SK-N-SH (cell line): ENCODE data around the gene SAG. TPM values are rescaled to one million over a fixed set of nuclear protein-coding genes. Genes with fewer than 3 reads are reported as not detected.

Experiments used
- CTCF ChIA-PET: fragments of 300-600, 350-600 bp; formaldehyde crosslinking; extraction: SDS; loops from one replicate; lab custom pipeline; 2021; lab: Yijun Ruan, JAX
- POLR2A ChIA-PET: fragments of 350-600 bp; sonication (Branson Sonifier 250); formaldehyde crosslinking; extraction: SDS; loops from one replicate; lab custom pipeline; 2020; ENCODE audit warnings: antibody characterized with exemption, inconsistent platforms; lab: Yijun Ruan, JAX
- DNase-seq: peaks from one replicate; pipeline ENCODE4 v3.0.0; 2012
- H2AFZ ChIP-seq: fragments of 200-600 bp; sonication (generic); 2 replicates; pipeline ENCODE4 v1.8.1; 2016; ENCODE audit warnings: antibody characterized with exemption, mild to moderate bottlenecking, low read depth
- H3F3A ChIP-seq: fragments of 200-600 bp; sonication (generic); replicated peaks from 2 replicates; pipeline ENCODE3; 2016; ENCODE audit warnings: antibody characterized with exemption, mild to moderate bottlenecking; ENCODE audit not compliant: insufficient read depth
- H3K27ac ChIP-seq, 2 experiments: fragments of 200-500 bp in 1 of 2; fragments of 200-600 bp in 1 of 2; sonication (Bioruptor generic) in 1 of 2; sonication (generic), shearing (Covaris generic) in 1 of 2; 2 replicates each; pipeline versions ENCODE4 v1.5.1 to v1.6.1; 2014 to 2016; ENCODE audit warnings: low read depth in 2 of 2, inconsistent platforms in 1 of 2, low read length in 1 of 2, mild to moderate bottlenecking in 1 of 2, mixed read lengths in 1 of 2
- H3K27me3 ChIP-seq: fragments of 200-600 bp; sonication (generic), shearing (Covaris generic); 2 replicates; pipeline ENCODE4 v1.6.1; 2016; ENCODE audit warnings: mixed run types; ENCODE audit not compliant: insufficient read depth
- H3K36me3 ChIP-seq, 2 experiments: fragments of 200-500 bp in 1 of 2; fragments of 200-600 bp in 1 of 2; sonication (Bioruptor generic) in 1 of 2; sonication (generic) in 1 of 2; replicated peaks in 1 of 2; 2 replicates each; pipeline versions ENCODE3 to v1.5.1; 2014 to 2016; ENCODE audit warnings: low read length in 1 of 2, mild to moderate bottlenecking in 1 of 2; ENCODE audit not compliant: insufficient read depth in 2 of 2, control insufficient read depth in 1 of 2
- H3K4me1 ChIP-seq, 2 experiments: fragments of 200-500 bp in 1 of 2; fragments of 200-600 bp in 1 of 2; sonication (Bioruptor generic) in 1 of 2; sonication (generic), shearing (Covaris generic) in 1 of 2; 2 replicates each; pipeline versions ENCODE4 v1.5.1 to v1.6.1; 2014 to 2016; ENCODE audit warnings: low read depth in 1 of 2, low read length in 1 of 2, mixed run types in 1 of 2; ENCODE audit not compliant: insufficient read depth in 2 of 2, control insufficient read depth in 1 of 2
- H3K4me2 ChIP-seq: fragments of 200-600 bp; sonication (generic), shearing (Covaris generic); 2 replicates; pipeline ENCODE4 v1.6.1; 2017; ENCODE audit warnings: mixed run types
- H3K4me3 ChIP-seq, 2 experiments: fragments of 200-500 bp in 1 of 2; fragments of 200-600 bp in 1 of 2; sonication (Bioruptor generic) in 1 of 2; sonication (generic), shearing (Covaris generic) in 1 of 2; 2 replicates each; pipeline versions ENCODE4 v1.5.1 to v1.8.1; 2014 to 2016; ENCODE audit warnings: low read depth in 2 of 2, inconsistent platforms in 1 of 2, low read length in 1 of 2, mild to moderate bottlenecking in 1 of 2, mixed read lengths in 1 of 2, moderate library complexity in 1 of 2
- H3K79me2 ChIP-seq: fragments of 200-600 bp; sonication (generic); 2 replicates; pipeline ENCODE4 v1.8.1; 2017; ENCODE audit warnings: mild to moderate bottlenecking; ENCODE audit not compliant: insufficient read depth
- H3K9ac ChIP-seq: fragments of 200-600 bp; sonication (generic); 2 replicates; pipeline ENCODE4 v1.6.1; 2017; ENCODE audit warnings: mixed run types
- H3K9me2 ChIP-seq: fragments of 200-600 bp; sonication (generic); 2 replicates; pipeline ENCODE4 v1.6.1; 2017; ENCODE audit warnings: mixed run types
- H3K9me3 ChIP-seq: fragments of 200-600 bp; sonication (generic); 2 replicates; pipeline ENCODE4 v1.6.1; 2017; ENCODE audit warnings: mixed run types, mild to moderate bottlenecking, moderate library complexity
- H4K20me1 ChIP-seq: fragments of 200-600 bp; sonication (generic); 2 replicates; pipeline ENCODE4 v1.6.1; 2017; ENCODE audit warnings: mild to moderate bottlenecking, mixed run types; ENCODE audit not compliant: insufficient read depth
- CHD2 ChIP-seq: fragments of 150-350 bp; IDR thresholded peaks from 2 replicates; pipeline ENCODE4 v1.6.1; 2018; ENCODE audit warnings: low read length; ENCODE audit not compliant: partially characterized antibody
- EZH2phosphoT487 ChIP-seq: fragments of 200-600 bp; sonication (generic); IDR thresholded peaks from 2 replicates; pipeline ENCODE4 v1.6.1; 2017; ENCODE audit warnings: low read depth, mixed run types, mild to moderate bottlenecking, antibody characterized with exemption, moderate library complexity, borderline replicate concordance
- FOXJ3 ChIP-seq: sonication (generic); formaldehyde crosslinking; IDR thresholded peaks from 2 replicates; pipeline ENCODE4 v1.5.1; 2020; ENCODE audit warnings: mild to moderate bottlenecking, missing genetic modification reagents
- FOXM1 ChIP-seq: IDR thresholded peaks from 2 replicates; pipeline ENCODE4 v1.4.0; 2012; ENCODE audit warnings: low read depth, mild to moderate bottlenecking
- GABPA ChIP-seq: IDR thresholded peaks from 2 replicates; pipeline ENCODE4 v1.4.0; 2012; ENCODE audit warnings: low read depth, mild to moderate bottlenecking
- JUND ChIP-seq: IDR thresholded peaks from 2 replicates; pipeline ENCODE4 v1.4.0; 2012
- MEF2A ChIP-seq: IDR thresholded peaks from 2 replicates; pipeline ENCODE4 v1.4.0; 2012; ENCODE audit warnings: low read depth, borderline replicate concordance
- MXI1 ChIP-seq: IDR thresholded peaks from 2 replicates; pipeline ENCODE4 v1.6.1; 2012; ENCODE audit warnings: mild to moderate bottlenecking, low read depth, low read length, improper control_type of control experiment
- NFIC ChIP-seq: IDR thresholded peaks from 2 replicates; pipeline ENCODE4 v1.4.0; 2012; ENCODE audit warnings: borderline replicate concordance
- RAD21 ChIP-seq: IDR thresholded peaks from 2 replicates; pipeline ENCODE4 v1.6.1; 2012; ENCODE audit warnings: mild to moderate bottlenecking, low read length
- REST ChIP-seq: IDR thresholded peaks from 2 replicates; pipeline ENCODE4 v1.6.1; 2012; ENCODE audit warnings: mild to moderate bottlenecking, low read depth, low read length, moderate library complexity
- RFX5 ChIP-seq: IDR thresholded peaks from 2 replicates; pipeline ENCODE4 v1.6.1; 2012; ENCODE audit warnings: mild to moderate bottlenecking, improper control_type of control experiment, low read length
- SMC3 ChIP-seq: IDR thresholded peaks from 2 replicates; pipeline ENCODE4 v1.6.1; 2012; ENCODE audit warnings: low read depth, low read length, improper control_type of control experiment
- YY1 ChIP-seq: IDR thresholded peaks from 2 replicates; pipeline ENCODE4 v1.4.0; 2012; ENCODE audit warnings: low read depth, mild to moderate bottlenecking
- WGBS: methylation state at CpG from one replicate; pipeline ENCODE4 v1.1.6; 2017; ENCODE audit warnings: low lambda C conversion rate; 5-methylcytosine and 5-hydroxymethylcytosine counted together
- polyA plus RNA-seq, 3 experiments: library from polyadenylated mRNA; depleted of rRNA; stranded (reverse); fragments of >200 nt; gene quantifications; 2 replicates each; pipeline ENCODE4 v1.2.3, GENCODE V29; 2012
- TF ChIP-seq, protein P1 (sequence below): fragments of 150-350 bp; IDR thresholded peaks from 2 replicates; pipeline ENCODE4 v1.6.1; 2016; ENCODE audit warnings: mild to moderate bottlenecking, low read depth, low read length
- TF ChIP-seq, protein P2 (sequence below): IDR thresholded peaks from 2 replicates; pipeline ENCODE4 v1.4.0; 2012; ENCODE audit warnings: low read depth

SAG gene
- polyA plus RNA-seq, 1 of the 3 experiments (the other 2 are of a cell fraction), result not detected

DNA sequence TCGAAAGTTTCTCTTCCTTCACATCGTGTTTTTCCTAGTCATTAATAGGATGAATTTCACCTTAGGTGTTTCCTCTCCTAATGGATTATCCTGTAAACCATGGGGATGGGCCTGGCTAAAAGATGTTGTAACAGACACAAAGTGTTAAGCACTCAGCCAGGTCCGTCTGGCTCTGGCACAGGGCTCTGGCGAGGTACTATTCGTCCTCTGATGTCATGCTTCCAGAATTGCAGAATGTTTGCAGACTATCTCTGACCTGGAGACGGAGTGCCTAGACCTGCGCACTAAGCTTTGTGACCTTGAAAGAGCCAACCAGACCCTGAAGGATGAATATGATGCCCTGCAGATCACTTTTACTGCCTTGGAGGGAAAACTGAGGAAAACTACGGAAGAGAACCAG, 42.9 kb upstream of the SAG start:
- no peak for DNase-seq
- H3K4me3 ChIP-seq, result no peak overlapping the region
- H3K27me3 ChIP-seq, result no peaks in the 10 kb centered on the region
- no peaks in the 10 kb centered on the region for H3K9me3 ChIP-seq
- ChIA-PET CTCF (interaction anchor here (2.4 to 2.6 kb wide), 2 partner anchors 13 to 179 kb away, joined by 10 to 19 read pairs; partner anchors contain the start of gene ATG16L1), POLR2A (no interaction called here)
- 79% methylated on average over 8 of the region's 8 CpGs for WGBS
- no peaks in the 10 kb centered on the region for H3K4me1 ChIP-seq
- TF ChIP-seq YY1 (no peak), FOXM1 (no peak), SMC3 (no peak), MEF2A (no peak), CHD2 (no peak), MXI1 (no peak), EZH2phosphoT487 (no peak), JUND (no peak), NFIC (no peak), GABPA (no peak), RFX5 (no peak), RAD21 (no peak), FOXJ3 (CRISPR knock-in tag) (no peak), REST (no peak)
- TF ChIP-seq, protein P1, sequence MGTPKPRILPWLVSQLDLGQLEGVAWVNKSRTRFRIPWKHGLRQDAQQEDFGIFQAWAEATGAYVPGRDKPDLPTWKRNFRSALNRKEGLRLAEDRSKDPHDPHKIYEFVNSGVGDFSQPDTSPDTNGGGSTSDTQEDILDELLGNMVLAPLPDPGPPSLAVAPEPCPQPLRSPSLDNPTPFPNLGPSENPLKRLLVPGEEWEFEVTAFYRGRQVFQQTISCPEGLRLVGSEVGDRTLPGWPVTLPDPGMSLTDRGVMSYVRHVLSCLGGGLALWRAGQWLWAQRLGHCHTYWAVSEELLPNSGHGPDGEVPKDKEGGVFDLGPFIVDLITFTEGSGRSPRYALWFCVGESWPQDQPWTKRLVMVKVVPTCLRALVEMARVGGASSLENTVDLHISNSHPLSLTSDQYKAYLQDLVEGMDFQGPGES, result no peak
- TF ChIP-seq, protein P2, sequence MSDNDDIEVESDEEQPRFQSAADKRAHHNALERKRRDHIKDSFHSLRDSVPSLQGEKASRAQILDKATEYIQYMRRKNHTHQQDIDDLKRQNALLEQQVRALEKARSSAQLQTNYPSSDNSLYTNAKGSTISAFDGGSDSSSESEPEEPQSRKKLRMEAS, result no peak
- H3K4me2 ChIP-seq, result no peak overlapping the region
- peaks cover 72 to 86% of the 10 kb centered on the region in 2 experiments for H3K36me3 ChIP-seq
- no peak overlapping the region for H3K9ac ChIP-seq
- no peaks in the 10 kb centered on the region for H3F3A ChIP-seq
- H4K20me1 ChIP-seq, result no peaks in the 10 kb centered on the region
- H3K79me2 ChIP-seq, result peaks cover 18% of the 10 kb centered on the region
- no peak overlapping the region for H2AFZ ChIP-seq
- no peaks in the 10 kb centered on the region for H3K9me2 ChIP-seq
- H3K27ac ChIP-seq, result no peak overlapping the region
